ENCODE measurements around the gene STXBP3.
"Not testable (repeated sequence)": the region's sequence is repeated elsewhere in the genome, so short reads cannot be mapped to it uniquely, and the experiment has no call there.

STXBP3 gene, protein sequence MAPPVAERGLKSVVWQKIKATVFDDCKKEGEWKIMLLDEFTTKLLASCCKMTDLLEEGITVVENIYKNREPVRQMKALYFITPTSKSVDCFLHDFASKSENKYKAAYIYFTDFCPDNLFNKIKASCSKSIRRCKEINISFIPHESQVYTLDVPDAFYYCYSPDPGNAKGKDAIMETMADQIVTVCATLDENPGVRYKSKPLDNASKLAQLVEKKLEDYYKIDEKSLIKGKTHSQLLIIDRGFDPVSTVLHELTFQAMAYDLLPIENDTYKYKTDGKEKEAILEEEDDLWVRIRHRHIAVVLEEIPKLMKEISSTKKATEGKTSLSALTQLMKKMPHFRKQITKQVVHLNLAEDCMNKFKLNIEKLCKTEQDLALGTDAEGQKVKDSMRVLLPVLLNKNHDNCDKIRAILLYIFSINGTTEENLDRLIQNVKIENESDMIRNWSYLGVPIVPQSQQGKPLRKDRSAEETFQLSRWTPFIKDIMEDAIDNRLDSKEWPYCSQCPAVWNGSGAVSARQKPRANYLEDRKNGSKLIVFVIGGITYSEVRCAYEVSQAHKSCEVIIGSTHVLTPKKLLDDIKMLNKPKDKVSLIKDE

DNA sequence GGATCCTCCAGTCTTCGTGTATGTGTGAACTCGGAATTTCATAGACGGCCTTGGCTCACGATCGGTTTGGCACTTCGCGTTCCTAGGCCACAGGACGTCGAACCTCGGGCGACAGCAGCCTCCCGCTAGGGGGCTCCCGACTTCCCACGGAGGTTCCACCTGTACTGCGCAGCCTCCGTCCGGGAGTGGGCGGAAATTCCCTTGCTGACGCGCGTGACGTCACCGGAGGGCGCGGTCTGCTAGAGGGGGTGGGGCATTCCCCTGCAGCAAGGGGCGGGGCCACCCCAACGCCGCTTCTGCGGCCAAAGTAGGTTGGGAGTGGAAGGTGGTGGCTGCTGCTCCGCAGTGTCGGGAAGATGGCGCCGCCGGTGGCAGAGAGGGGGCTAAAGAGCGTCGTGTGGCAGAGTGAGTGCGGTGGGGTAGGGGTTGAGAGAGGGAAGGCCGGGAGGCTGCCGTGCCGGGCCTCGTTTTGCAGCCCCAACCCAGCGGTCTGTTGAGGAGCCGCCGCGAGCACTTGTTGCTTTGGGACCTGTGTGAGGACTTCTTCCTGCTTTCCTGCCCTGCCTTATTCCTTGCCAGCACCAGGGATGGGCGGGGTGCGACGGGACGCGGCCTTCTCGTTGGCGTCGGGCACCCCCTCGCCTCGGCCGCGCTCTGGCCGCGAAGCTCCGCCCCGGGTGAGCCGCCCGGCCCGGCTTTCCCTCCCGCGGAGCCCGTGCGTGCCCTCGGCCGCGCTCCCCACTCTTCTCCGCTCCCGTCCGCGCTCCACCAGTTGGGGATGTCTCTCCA, at the start of gene STXBP3:
STXBP3 (plus strand) TSS at position 293 of the 789 bp plus-strand sequence; CDS start at position 357, 64 bp downstream.
- peak; percentile 100 for DNase-seq (ENCODE audit: low read depth in 2 of 3, low spot score in 1 of 3)

DNA sequence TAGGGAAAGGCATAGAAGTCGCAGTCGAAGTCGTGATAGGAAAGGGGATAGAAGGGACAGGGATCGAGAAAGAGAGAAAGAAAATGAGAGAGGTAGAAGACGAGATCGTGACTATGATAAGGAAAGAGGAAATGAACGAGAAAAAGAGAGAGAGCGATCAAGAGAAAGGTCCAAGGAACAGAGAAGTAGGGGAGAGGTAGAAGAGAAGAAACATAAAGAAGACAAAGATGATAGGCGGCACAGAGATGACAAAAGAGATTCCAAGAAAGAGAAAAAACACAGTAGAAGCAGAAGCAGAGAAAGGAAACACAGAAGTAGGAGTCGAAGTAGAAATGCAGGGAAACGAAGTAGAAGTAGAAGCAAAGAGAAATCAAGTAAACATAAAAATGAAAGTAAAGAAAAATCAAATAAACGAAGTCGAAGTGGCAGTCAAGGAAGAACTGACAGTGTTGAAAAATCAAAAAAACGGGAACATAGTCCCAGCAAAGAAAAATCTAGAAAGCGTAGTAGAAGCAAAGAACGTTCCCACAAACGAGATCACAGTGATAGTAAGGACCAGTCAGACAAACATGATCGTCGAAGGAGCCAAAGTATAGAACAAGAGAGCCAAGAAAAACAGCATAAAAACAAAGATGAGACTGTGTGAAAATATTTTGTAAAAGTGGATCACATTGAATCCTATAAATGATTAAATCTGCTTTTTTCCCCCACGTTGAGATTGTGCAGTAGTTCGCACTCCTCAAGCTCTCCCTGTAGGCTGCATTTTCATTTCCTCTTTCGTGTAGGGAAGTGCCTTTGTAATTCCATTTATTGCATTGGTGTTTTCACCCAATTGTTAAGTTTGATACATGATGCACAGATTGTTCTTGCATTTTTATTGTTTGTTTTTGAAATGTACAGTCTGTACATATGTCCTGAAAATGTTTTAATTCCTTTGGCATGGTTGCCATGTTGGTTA, 46.8 kb upstream of the STXBP3 start:
- DNase-seq (ENCODE audit: low read depth in 2 of 3, low spot score in 1 of 3), result no peak

DNA sequence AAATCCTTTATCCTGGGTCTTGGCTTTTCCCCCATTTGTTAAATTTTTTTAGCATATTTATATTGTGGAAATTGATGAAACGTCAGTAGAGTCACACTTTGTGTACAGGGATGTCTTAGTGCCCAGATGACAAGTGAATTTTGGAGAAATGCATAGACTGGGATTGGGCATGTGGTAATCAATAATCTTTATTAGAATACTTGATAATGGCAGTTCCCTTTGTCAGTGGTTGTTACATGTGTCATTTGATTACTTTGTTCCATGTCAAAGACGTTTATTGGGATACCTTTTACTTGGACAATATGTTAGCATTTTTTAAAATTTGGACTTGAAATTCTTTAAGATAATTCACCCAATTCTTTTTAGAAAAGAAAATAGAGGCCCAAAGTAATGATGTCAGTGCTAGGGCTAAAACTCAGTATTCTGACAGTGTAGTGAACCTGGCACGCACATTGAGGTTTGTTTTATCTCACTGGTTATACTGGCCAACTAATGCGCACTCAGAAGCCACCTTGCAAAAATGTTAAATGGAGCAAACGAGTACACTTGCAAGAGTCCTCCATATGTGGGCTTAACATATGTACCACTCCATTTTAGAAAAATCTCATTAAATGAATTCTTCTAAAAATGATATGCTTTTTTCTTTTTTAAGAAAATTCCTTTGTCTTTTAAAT, 45.2 kb upstream of the STXBP3 start:
- DNase-seq (ENCODE audit: low read depth in 2 of 3, low spot score in 1 of 3), result no peak

DNA sequence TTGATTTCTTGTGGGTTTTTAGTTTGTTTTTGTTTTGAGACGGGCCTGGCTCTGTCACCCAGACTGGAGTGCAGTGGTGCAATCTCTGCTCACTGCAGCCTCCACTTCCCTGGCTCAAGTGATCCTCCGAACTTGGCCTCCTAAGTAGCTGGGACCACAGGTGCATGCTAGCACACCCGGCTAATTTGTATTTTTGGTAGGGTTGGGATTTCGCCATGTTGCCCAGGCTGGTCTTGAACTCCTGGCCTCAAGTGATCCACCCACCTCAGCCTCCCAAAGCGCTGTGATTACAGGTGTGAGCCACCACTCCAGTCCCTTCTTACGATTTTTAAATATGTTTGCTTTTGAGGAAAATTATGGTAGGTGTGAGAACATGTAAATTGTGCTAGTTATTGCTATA, 44.4 kb upstream of the STXBP3 start:
- DNase-seq (ENCODE audit: low read depth in 2 of 3, low spot score in 1 of 3), result not testable (repeated sequence)

DNA sequence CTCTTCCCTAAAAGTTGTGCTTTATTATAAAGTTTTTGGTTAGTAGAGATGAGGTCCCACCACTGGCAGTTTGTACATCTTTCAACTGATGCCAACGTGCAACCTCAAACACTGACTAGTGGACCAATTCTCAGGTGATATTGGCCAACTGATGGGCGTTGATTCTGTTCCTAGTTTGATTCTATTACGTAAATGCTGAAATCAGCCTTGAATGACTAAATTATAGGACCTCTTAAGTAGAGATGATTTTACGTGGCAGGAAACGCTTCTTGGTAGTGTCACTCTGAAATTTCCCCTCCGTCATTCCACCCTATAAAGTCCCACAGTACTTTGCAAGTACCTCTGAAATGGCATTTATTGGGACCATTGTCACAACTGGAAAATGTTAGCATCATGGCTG, 42.5 kb upstream of the STXBP3 start:
- peak in 1 of 3 donors; percentile 30 for DNase-seq (ENCODE audit: low read depth in 2 of 3, low spot score in 1 of 3)

DNA sequence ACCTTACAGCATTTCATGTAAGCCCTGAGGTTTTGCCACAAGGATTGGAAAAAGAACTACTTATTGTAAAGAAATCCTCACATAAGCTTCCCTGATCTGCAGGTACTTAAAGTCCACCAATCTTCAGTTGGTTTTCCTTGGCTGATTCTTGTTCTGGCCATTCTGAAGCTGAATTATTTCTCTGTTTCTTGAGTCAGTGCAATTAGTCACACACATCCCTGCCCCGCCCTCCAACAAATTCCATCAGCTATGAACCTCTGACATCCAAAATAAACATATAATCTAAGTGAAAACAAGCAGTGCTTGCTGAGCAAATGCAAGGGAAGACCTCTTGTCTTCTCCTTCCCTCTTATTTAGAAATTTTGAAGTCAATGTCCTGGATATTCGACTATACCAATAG, 42.0 kb upstream of the STXBP3 start:
- DNase-seq (ENCODE audit: low read depth in 2 of 3, low spot score in 1 of 3), result no peak

DNA sequence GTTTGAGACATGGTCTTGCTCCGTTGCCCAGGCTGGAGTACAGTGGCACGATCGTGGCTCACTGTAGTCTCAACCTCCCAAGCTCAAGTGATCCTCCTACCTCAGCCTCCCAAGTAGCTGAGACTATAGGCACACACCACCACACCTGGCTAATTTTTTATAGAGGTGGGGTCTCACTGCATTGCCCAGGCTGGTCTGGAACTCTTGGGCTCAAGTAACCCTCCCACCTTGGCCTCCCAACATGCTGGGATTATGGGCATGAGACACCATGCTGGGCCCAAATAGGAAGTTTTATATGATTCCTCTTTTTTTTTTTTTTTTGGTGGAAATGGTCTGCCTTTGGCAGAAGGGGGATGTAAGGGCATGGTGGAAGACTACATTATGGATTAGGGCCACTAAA, 39.8 kb upstream of the STXBP3 start:
- DNase-seq (ENCODE audit: low read depth in 2 of 3, low spot score in 1 of 3), result no peak

DNA sequence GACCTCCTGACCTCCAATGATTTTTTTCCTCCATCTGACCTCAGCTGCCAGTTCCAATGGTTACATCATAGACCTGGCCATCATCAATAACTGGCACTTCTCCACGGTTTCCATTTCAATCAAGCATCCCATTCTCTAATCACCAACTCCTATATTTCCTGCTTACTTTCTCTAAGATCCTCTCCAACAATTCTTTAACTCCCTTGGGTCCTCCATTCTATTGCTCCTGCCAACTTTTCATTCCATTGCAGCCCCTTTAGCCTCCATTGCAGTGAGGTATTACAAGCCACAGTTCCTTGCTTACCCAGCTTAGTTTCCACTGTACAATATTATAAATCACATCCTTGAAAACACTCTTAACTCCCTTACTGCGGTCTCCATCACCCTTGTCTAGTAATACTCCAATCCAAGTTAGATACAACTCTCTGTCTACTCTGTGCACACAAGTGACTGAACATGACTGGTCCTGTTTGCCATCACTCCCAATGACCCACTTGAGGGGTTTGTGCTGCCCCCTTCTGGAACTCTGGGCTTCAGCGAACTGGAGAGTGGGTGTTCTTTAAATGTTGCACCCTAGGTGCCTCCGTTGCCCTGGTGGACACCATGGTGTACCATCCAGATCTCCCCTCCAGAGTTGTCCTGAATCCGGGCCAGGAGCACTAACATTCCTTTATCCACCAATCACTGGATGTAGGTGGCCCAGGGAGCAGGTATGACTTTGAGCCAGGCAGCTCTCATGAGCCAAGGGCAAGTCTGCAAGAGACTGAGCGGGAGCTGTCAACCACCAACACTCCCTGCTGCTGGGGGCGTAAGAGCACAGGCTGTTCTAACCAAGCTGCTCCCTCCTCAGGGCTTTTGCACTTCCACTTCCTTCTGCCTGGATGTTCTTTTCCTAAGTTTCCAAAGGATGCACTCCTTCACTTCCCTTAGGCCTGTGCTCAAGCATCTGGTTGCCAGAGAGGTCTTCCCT, 37.5 kb upstream of the STXBP3 start:
- DNase-seq (ENCODE audit: low read depth in 2 of 3, low spot score in 1 of 3), result peak; percentile 31 to 41 (median 37)

DNA sequence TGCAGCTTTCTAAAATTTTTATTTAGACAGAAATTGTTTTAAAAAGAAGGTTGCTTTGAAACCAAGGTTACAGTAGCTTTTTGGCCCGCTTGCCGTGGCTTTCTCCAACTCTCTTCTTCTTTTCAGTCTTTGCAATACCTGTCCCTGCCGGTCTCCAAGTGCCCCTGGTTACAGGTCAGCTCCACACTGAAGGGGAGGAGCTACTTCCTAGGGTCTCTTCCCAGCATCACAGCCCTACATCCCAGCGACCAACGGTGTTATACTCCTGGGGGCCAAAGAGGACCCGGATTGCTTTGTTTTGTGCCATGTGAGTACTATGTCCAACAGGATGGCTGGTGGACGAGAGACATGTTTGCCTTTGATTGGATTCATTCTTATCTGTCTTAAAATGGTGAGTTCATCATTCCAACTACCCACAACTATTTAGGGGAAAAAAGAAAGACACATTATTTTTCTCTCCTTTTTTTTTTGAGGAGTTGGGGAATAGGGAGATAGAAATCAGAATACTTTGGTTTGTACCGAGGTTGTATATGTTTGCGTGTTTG, 33.8 kb upstream of the STXBP3 start, which contains the start of gene FNDC7:
FNDC7 (plus strand) TSS at position 303 of the 545 bp plus-strand sequence; CDS start at position 329, 26 bp downstream.
- DNase-seq (ENCODE audit: low read depth in 2 of 3, low spot score in 1 of 3), result no peak

DNA sequence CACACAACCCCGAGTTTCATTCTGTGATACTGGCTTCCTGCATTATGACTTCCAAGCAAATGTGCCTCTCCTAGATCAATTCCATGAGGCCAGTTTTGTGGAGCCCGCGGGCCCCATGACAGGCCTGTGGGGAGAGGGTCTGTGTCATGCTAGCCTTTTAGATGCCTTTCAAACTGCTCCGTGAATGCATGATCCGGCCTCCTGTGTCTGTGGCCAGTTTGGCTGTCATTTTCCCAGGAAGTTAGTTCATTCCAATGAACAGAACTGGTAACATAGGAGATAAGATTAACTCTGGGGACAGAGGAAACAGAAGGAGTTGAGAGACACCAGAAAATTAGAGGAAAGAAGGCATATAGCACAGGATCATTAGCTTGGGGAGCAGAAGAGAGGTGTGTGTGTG, 30.5 kb upstream of the STXBP3 start:
- DNase-seq (ENCODE audit: low read depth in 2 of 3, low spot score in 1 of 3), result no peak

DNA sequence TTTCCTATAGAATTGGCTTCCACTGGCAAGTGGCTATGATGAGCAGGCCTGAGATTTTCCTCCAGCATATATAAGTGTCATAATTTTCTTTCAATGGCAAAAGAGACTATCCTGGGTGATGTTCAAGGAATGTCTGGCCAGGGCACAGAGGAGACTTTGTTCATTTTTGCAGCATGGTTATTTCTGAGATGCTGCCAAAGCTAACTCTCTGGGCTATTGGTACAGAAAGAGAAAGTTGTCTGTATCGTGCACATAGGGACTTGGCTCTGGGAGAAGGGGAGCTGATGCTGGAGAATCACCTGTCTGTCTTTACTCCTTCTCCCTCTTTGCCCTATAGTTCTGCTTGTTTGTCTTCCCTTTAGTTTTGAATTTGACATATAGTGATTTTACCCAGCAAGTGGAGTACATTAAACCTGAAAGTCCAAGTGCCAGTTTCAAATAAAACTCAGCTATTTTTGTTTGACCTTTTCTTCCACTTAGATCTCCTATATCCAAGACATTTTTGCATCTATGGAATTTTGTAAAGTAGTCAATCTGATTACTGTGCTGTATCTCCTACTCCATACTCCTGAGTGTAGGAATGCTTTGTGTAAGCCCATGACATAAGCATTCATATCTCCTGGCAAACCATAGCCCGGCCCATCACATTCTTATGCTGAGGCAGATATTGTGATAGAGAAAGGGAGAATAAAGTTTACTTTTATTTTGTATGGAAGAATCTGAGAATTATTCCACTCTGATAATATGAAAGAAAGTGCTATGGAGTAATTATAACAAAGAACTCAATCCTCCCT, 29.8 kb upstream of the STXBP3 start:
- DNase-seq (ENCODE audit: low read depth in 2 of 3, low spot score in 1 of 3), result no peak

DNA sequence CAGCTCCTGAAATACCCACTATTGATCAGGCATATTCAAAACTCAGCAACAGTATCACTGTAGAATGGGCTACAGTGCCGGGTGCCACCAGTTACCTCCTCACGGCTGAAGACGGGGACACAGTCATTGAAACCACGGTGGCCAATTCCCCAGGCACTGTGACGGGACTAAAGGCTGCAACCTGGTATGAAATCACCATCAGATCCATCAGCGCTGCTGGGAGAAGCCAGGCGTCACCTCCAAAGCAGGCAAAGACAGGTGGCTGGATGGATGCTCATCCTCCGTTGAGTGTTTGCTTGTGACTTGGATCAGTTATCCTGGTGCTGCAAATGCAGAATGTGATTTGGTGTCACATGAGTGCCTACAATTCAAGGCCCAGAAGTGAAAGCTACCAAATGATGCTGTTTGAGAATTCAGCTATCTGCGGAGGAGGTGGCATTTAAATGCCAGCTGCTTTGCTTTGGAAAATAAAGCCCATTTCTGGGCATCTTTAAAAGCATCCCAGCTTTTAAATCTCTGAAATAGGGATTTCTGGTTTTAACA, 28.6 kb upstream of the STXBP3 start:
- DNase-seq (ENCODE audit: low read depth in 2 of 3, low spot score in 1 of 3), result no peak

DNA sequence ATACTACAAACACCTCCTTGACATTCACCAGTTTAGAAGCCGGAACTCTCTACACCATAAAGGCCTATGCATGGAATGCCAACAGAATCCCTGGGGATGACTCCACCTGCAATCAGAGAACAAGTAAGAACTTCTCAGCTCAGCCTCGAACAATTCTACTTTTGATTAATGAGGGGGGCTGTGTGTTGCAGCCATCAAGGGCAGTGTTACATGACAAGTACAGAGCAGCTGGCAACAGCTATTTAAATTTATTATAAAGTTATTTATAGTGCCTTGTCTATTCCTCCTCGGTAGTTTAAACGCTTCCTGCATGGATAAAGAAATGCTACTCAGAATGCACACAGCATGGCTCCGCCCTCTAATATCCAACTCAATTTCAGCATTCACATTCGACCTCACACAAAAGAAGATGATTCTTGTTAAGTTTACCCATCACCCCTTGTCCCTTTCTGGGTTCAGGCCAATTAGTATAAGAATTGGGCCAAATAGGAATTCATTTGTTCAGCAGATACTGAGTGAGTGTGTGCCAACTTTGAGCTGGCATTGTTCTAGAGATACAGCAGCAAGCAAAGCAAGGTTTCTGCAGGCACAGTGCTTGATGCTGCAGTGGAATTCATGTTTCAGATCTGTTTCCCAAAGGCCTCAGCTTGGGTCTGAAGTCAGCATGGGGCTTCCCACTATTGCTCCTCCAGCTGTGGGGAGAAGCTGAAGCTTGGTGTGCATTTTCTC, 27.4 kb upstream of the STXBP3 start:
- DNase-seq (ENCODE audit: low read depth in 2 of 3, low spot score in 1 of 3), result no peak

DNA sequence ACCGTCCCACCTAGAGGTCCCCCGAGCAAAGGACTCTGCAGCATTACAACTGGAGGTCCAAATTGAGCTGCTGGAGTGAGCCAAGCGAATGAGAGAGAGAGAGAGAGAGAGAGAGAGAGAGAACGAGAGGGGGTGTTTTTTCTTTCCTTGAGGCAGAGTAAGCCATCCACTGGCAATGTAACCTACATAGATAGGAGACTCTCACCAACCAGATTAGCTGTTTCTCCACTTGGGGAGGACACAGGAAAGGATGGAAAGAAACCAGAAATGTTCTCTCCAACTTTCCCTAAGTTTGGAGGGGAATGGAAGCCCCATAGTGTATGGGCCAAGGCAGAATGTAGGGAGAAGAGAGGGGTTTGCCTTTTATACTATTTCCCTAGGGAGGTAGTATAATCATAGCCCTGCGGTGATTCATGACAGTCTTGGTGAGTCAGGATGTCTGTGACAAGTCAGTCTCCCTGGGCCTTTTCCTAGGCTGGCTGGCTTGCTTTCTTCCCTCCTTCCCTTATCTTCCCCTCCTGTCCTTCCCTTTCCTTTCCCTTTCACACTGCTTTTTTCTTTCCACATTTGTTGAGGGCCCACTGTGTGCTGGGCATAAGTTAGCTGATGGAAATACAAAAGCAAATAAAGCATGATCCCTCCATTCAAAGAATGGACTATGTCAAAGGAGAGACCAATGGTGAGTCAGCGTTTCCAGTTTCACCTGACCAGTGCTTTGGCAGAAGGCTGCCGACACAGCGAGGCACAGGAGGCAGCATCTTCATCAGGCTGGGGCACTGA, 26.6 kb upstream of the STXBP3 start:
- no peak for DNase-seq (ENCODE audit: low read depth in 2 of 3, low spot score in 1 of 3)

DNA sequence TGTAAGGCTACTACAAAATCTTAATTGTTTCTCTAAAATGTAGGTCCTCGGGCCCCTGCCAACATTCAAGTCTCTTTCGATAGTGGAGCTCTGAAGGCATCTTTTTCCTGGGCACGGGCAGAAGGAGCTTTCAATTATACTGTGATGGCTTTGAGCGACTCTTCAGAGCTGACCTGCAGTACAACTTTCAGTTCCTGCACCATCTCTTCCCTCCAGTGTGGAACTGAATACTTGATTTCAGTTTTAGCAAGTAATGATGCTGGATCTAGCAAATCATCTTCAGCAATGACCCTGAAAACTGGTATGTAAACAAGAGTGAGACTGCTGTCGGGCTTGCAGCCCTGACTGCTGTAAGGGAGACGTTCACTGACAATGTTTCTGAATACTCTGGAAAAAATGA, 24.2 kb upstream of the STXBP3 start:
- DNase-seq (ENCODE audit: low read depth in 2 of 3, low spot score in 1 of 3), result no peak

DNA sequence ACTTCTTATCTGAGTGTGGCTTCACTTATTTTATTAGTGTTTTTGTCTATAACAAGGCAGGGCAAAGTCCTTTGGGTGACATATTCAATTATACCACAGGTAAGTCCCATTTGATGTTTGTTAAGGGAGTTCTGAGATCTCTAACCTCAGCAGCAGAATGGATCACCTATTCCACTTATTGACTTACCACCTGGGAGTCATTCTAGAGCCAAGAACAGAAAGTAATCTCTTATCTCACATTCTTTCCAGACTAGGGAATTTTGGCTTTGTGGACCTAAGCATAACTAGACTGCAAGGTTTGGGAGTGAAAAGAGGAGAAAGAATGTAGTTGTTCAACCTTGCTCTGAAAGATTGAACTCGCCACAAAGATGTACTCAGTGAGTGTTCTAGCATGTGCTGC, 20.6 kb upstream of the STXBP3 start:
- DNase-seq (ENCODE audit: low read depth in 2 of 3, low spot score in 1 of 3), result no peak

Measured in stimulated activated CD4-positive, alpha-beta T cell treated with anti-CD3 and anti-CD28 coated beads, Interleukin-12 subunit alpha, Interleukin-12 subunit beta, amount 100 ng/mL, for 48 hours (primary cell).